ENCODE measurements around the gene NEK4. TPM values are rescaled to one million over a fixed set of nuclear protein-coding genes. Genes with fewer than 3 reads are reported as not detected.
"Not testable (repeated sequence)": the region's sequence is repeated elsewhere in the genome, so short reads cannot be mapped to it uniquely, and the experiment has no call there.

The NEK4 gene
- total RNA-seq, 6 experiments from 2014 or later: 19.9 to 25.0 (median 21.7) TPM

- no peak for TF ChIP-seq CTCF (IDR thresholded peaks at IDR 0.05)
- Mint-ChIP-seq H3K4me3 (no peak overlapping the region), H3K27ac (peak overlapping the region; percentile 50)
Measured at GRCh38 chr3:52678265-52679198, 92.2 kb downstream of the NEK4 start.

GRCh38 chr3:52676201-52676600 is 94.5 kb downstream of the NEK4 start:
- not testable (repeated sequence) for H3K9me3 Mint-ChIP-seq; H3K27me3 Mint-ChIP-seq (ENCODE audit: insufficient read depth); DNase-seq; H3K4me3 Mint-ChIP-seq
- Mint-ChIP-seq H3K36me3 (ENCODE audit: low read depth) (peaks cover 52% of the 10 kb centered on the region), H3K27ac (peak overlapping the region; percentile 0; the same call in 1 of the 2 replicates), H3K4me1 (ENCODE audit: low read depth) (peaks cover 37% of the 10 kb centered on the region)

More at GRCh38 chr3:52678265-52679198, 92.2 kb downstream of the NEK4 start:
- no peak for DNase-seq
- Mint-ChIP-seq H3K4me1 (ENCODE audit: low read depth) (peaks cover 38% of the 10 kb centered on the region), H3K9me3 (no peaks in the 10 kb centered on the region), H3K36me3 (ENCODE audit: low read depth) (peaks cover 42% of the 10 kb centered on the region), H3K27me3 (ENCODE audit: insufficient read depth) (no peaks in the 10 kb centered on the region; the same call in none of the 2 replicates)

- Mint-ChIP-seq H3K36me3 (ENCODE audit: low read depth) (peaks cover 48% of the 10 kb centered on the region), H3K27ac (peak overlapping the region; percentile 99), H3K27me3 (ENCODE audit: insufficient read depth) (no peaks in the 10 kb centered on the region; the same call in none of the 2 replicates), H3K9me3 (no peaks in the 10 kb centered on the region), H3K4me3 (peak overlapping the region; percentile 74), H3K4me1 (ENCODE audit: low read depth) (peaks cover 48% of the 10 kb centered on the region)
- DNase-seq: no peak
- TF ChIP-seq CTCF (IDR thresholded peaks at IDR 0.05): no peak
Measured at GRCh38 chr3:52671676-52672075, 99.1 kb downstream of the NEK4 start.

- peak overlapping the region; percentile 83 for H3K4me3 Mint-ChIP-seq
- peak; percentile 100 for DNase-seq
- TF ChIP-seq CTCF (IDR thresholded peaks at IDR 0.05): no peak
- peaks cover 48% of the 10 kb centered on the region for H3K4me1 Mint-ChIP-seq (ENCODE audit: low read depth)
- H3K36me3 Mint-ChIP-seq (ENCODE audit: low read depth): peaks cover 41% of the 10 kb centered on the region
- H3K9me3 Mint-ChIP-seq: no peaks in the 10 kb centered on the region
- peak overlapping the region; percentile 99 for H3K27ac Mint-ChIP-seq
- H3K27me3 Mint-ChIP-seq (ENCODE audit: insufficient read depth): no peaks in the 10 kb centered on the region; the same call in none of the 2 replicates
Measured at GRCh38 chr3:52670621-52671521, 99.9 kb downstream of the NEK4 start.

- Mint-ChIP-seq H3K4me3 (no peak overlapping the region), H3K27ac (no peak overlapping the region), H3K27me3 (ENCODE audit: insufficient read depth) (no peaks in the 10 kb centered on the region; the same call in none of the 2 replicates), H3K9me3 (no peaks in the 10 kb centered on the region), H3K4me1 (ENCODE audit: low read depth) (peaks cover 4% of the 10 kb centered on the region; the same call in 1 of the 2 replicates), H3K36me3 (ENCODE audit: low read depth) (peaks cover 28% of the 10 kb centered on the region)
- no peak for TF ChIP-seq CTCF (IDR thresholded peaks at IDR 0.05)
- DNase-seq: no peak
Measured at GRCh38 chr3:52663098-52663497, 107.6 kb downstream of the NEK4 start.

All from HFFc6 (cell line).